IMR-90 (cell line): ENCODE results near the gene FSTL1. TPM values are rescaled to one million over a fixed set of nuclear protein-coding genes. Genes with fewer than 3 reads are reported as not detected.
A peak's percentile ranks its signal among the peaks of the same experiment; 100 is the strongest.

ENCODE experiments used
- ATAC-seq: fragments of 200-7000 bp; cut with Tn5 transposase; 2 replicates; pipeline ENCODE4 v1.9.1; 2020; ENCODE audit warnings: low read depth, mild to moderate bottlenecking, moderate library complexity
- BruUV-seq: library from RNA; stranded (reverse); fragments of 400-500 nt; replicated peaks from 2 replicates; lab custom pipeline; 2021; lab: Mats Ljungman, UMichigan
- CTCF ChIA-PET: fragments of 300-600 bp; formaldehyde crosslinking; extraction: SDS; loops from one replicate; lab custom pipeline; 2021; ENCODE audit warnings: antibody characterized with exemption; lab: Yijun Ruan, JAX
- POLR2A ChIA-PET: fragments of 300-600 bp; sonication (Branson Sonifier 250); formaldehyde crosslinking; loops from one replicate; lab custom pipeline; 2022; ENCODE audit warnings: antibody characterized with exemption; ENCODE audit not compliant: unreplicated experiment; lab: Charles Lee
- DNase-seq: peaks from one replicate; pipeline ENCODE4 v3.0.0; 2013
- H2AFZ ChIP-seq: replicated peaks from 2 replicates; pipeline ENCODE3; 2013; ENCODE audit warnings: low read length, mild to moderate bottlenecking; ENCODE audit not compliant: poor library complexity
- H2AK5ac ChIP-seq: 2 replicates; pipeline ENCODE4 v1.6.1; 2013; ENCODE audit warnings: low read depth, low read length, inconsistent platforms
- H2AK9ac ChIP-seq: replicated peaks from 2 replicates; pipeline ENCODE3; 2013; ENCODE audit warnings: mild to moderate bottlenecking, low read depth, low read length, moderate library complexity; ENCODE audit not compliant: poor library complexity
- H2BK120ac ChIP-seq: 2 replicates; pipeline ENCODE4 v1.6.1; 2013; ENCODE audit warnings: low read depth, low read length, inconsistent platforms
- H2BK15ac ChIP-seq: 3 replicates; pipeline ENCODE4 v1.6.1; 2013; ENCODE audit warnings: low read depth, low read length, inconsistent platforms
- H2BK20ac ChIP-seq: 2 replicates; pipeline ENCODE4 v1.6.1; 2013; ENCODE audit warnings: low read depth, mild to moderate bottlenecking, inconsistent platforms, low read length, moderate library complexity
- H2BK5ac ChIP-seq: 2 replicates; pipeline ENCODE4 v1.6.1; 2013; ENCODE audit warnings: mild to moderate bottlenecking, low read depth, low read length, inconsistent platforms; ENCODE audit not compliant: poor library complexity, severe bottlenecking
- H3K14ac ChIP-seq: replicated peaks from 2 replicates; pipeline ENCODE4 v1.6.1; 2013; ENCODE audit warnings: low read depth, low read length, inconsistent platforms
- H3K18ac ChIP-seq: 2 replicates; pipeline ENCODE4 v1.6.1; 2013; ENCODE audit warnings: low read depth, low read length, control low read depth
- H3K23ac ChIP-seq: 2 replicates; pipeline ENCODE4 v1.6.1; 2013; ENCODE audit warnings: low read depth, low read length, inconsistent platforms
- H3K27ac ChIP-seq: 2 replicates; pipeline ENCODE4 v1.5.1; 2013; ENCODE audit warnings: mild to moderate bottlenecking, control low read depth, low read length; ENCODE audit not compliant: insufficient read depth
- H3K27me3 ChIP-seq: 2 replicates; pipeline ENCODE4 v1.6.1; 2013; ENCODE audit warnings: low read length; ENCODE audit not compliant: control insufficient read depth, insufficient read depth
- H3K36me3 ChIP-seq: 2 replicates; pipeline ENCODE4 v1.6.1; 2013; ENCODE audit warnings: low read length, mixed read lengths; ENCODE audit not compliant: control insufficient read depth, insufficient read depth
- H3K4ac ChIP-seq: 2 replicates; pipeline ENCODE4 v1.6.1; 2013; ENCODE audit warnings: low read depth, low read length, inconsistent platforms
- H3K4me1 ChIP-seq: 2 replicates; pipeline ENCODE4 v1.6.1; 2013; ENCODE audit warnings: low read length, mixed read lengths; ENCODE audit not compliant: control insufficient read depth, insufficient read depth
- H3K4me2 ChIP-seq: 2 replicates; pipeline ENCODE4 v1.6.1; 2013; ENCODE audit warnings: low read depth, mild to moderate bottlenecking, control low read depth, low read length, moderate library complexity
- H3K4me3 ChIP-seq: 2 replicates; pipeline ENCODE4 v1.5.1; 2013; ENCODE audit warnings: low read depth, mild to moderate bottlenecking, control low read depth, low read length, moderate library complexity; ENCODE audit not compliant: insufficient read depth
- H3K56ac ChIP-seq: 2 replicates; pipeline ENCODE4 v1.6.1; 2013; ENCODE audit warnings: low read length, inconsistent platforms; ENCODE audit not compliant: insufficient read depth; ENCODE audit errors: extremely low read depth
- H3K79me1 ChIP-seq, 2 experiments: 2 replicates each; pipeline ENCODE4 v1.6.1; 2013; ENCODE audit warnings: low read length in 2 of 2, inconsistent platforms in 1 of 2, low read depth in 1 of 2
- H3K9ac ChIP-seq: 2 replicates; pipeline ENCODE4 v1.6.1; 2013; ENCODE audit warnings: low read depth, low read length, control low read depth
- H3K9me1 ChIP-seq: 2 replicates; pipeline ENCODE4 v1.6.1; 2013; ENCODE audit warnings: low read length, inconsistent platforms; ENCODE audit not compliant: insufficient read depth
- H3K9me3 ChIP-seq: 2 replicates; pipeline ENCODE4 v1.6.1; 2013; ENCODE audit warnings: low read length; ENCODE audit not compliant: control insufficient read depth, insufficient read depth
- H4K20me1 ChIP-seq: 2 replicates; pipeline ENCODE4 v1.6.1; 2013; ENCODE audit warnings: low read length, inconsistent platforms; ENCODE audit not compliant: insufficient read depth
- H4K5ac ChIP-seq: 2 replicates; pipeline ENCODE4 v1.6.1; 2013; ENCODE audit warnings: mild to moderate bottlenecking, low read depth, low read length, control low read depth
- H4K8ac ChIP-seq, 2 experiments: 2 replicates each; pipeline ENCODE4 v1.6.1; 2013; ENCODE audit warnings: low read depth in 2 of 2, low read length in 2 of 2, control low read depth in 1 of 2, inconsistent platforms in 1 of 2
- H4K91ac ChIP-seq: 2 replicates; pipeline ENCODE4 v1.6.1; 2013; ENCODE audit warnings: low read depth, low read length, inconsistent platforms; ENCODE audit not compliant: insufficient read depth
- CEBPB ChIP-seq: IDR thresholded peaks from 2 replicates; pipeline ENCODE4 v1.6.1; 2012; ENCODE audit warnings: low read depth, low read length, improper control_type of control experiment
- CHD1 ChIP-seq: IDR thresholded peaks from 2 replicates; pipeline ENCODE4 v1.6.1; 2012; ENCODE audit warnings: low read depth, low read length, improper control_type of control experiment
- CTCF ChIP-seq: conservative IDR thresholded peaks from 2 replicates; pipeline ENCODE4 v1.5.1; 2012; ENCODE audit warnings: mild to moderate bottlenecking, low read depth, low read length, improper control_type of control experiment
- ELK1 ChIP-seq: fragments of 150-350 bp; IDR thresholded peaks from 2 replicates; pipeline ENCODE4 v1.6.1; 2016; ENCODE audit warnings: low read depth, mild to moderate bottlenecking, low read length, moderate library complexity, borderline replicate concordance
- FOS ChIP-seq: fragments of 150-350 bp; IDR thresholded peaks from 2 replicates; pipeline ENCODE4 v1.6.1; 2016; ENCODE audit warnings: low read depth, low read length
- MAFK ChIP-seq: IDR thresholded peaks from 2 replicates; pipeline ENCODE4 v1.6.1; 2012; ENCODE audit warnings: low read depth, low read length, improper control_type of control experiment
- MAZ ChIP-seq: IDR thresholded peaks from 2 replicates; pipeline ENCODE4 v1.6.1; 2012; ENCODE audit warnings: low read depth, mild to moderate bottlenecking, low read length, improper control_type of control experiment, moderate library complexity, borderline replicate concordance
- MXI1 ChIP-seq: IDR thresholded peaks from 2 replicates; pipeline ENCODE4 v1.6.1; 2012; ENCODE audit warnings: low read depth, mild to moderate bottlenecking, low read length, moderate library complexity, borderline replicate concordance
- NFE2L2 ChIP-seq: fragments of 150-350 bp; IDR thresholded peaks from 2 replicates; pipeline ENCODE4 v1.6.1; 2016; ENCODE audit warnings: low read depth, mild to moderate bottlenecking, low read length
- POLR2A ChIP-seq: IDR thresholded peaks from 2 replicates; pipeline ENCODE4 v1.6.1; 2012; ENCODE audit warnings: mild to moderate bottlenecking, low read depth, low read length
- RAD21 ChIP-seq: IDR thresholded peaks from 2 replicates; pipeline ENCODE4 v1.6.1; 2012; ENCODE audit warnings: low read length, improper control_type of control experiment
- RCOR1 ChIP-seq: IDR thresholded peaks from 2 replicates; pipeline ENCODE4 v1.6.1; 2012; ENCODE audit warnings: mild to moderate bottlenecking, low read length, improper control_type of control experiment; ENCODE audit not compliant: insufficient replicate concordance
- RFX5 ChIP-seq: IDR thresholded peaks from 2 replicates; pipeline ENCODE4 v1.8.0; 2012; ENCODE audit warnings: low read depth, mild to moderate bottlenecking, low read length, moderate library complexity
- SMC3 ChIP-seq: fragments of 150-350 bp; IDR thresholded peaks from 2 replicates; pipeline ENCODE4 v1.6.1; 2016; ENCODE audit warnings: low read depth, mild to moderate bottlenecking, antibody characterized with exemption, low read length, moderate library complexity
- WGBS, 2 experiments: methylation state at CpG; one replicate each; pipeline versions ENCODE4 v1.1.5 to v1.1.7; 2013; ENCODE audit warnings: missing lambda C conversion rate in 2 of 2; ENCODE audit not compliant: insufficient read length in 1 of 2; ENCODE audit errors: extremely low coverage in 2 of 2; 5-methylcytosine and 5-hydroxymethylcytosine counted together
- dilution Hi-C: fragments of 300-500 bp; cut with HindIII; formaldehyde crosslinking; loops from one replicate; pipeline ENCODE4 v1.14.3; 2018; ENCODE audit warnings: low sequenced_read_pairs; ENCODE audit not compliant: unreplicated experiment
- in situ Hi-C: fragments of 300-500 bp; cut with MboI; formaldehyde crosslinking; loops from 3 replicates; pipeline ENCODE4 v1.14.3; 2019; ENCODE audit warnings: low sequenced_read_pairs, inconsistent platforms, mixed read lengths
- intact Hi-C: fragments of 100-400 bp; cut with micrococcal nuclease; formaldehyde crosslinking; loops from 2 replicates; pipeline ENCODE4 v1.10.0; 2022
- polyA plus RNA-seq, 3 experiments: library from polyadenylated mRNA; depleted of rRNA; stranded (reverse); fragments of >200 nt; gene quantifications; 2 replicates each; pipeline ENCODE4 v1.2.3, GENCODE V29; 2012; ENCODE audit warnings: low replicate concordance in 1 of 3
- total RNA-seq: library from RNA; depleted of rRNA; stranded (reverse); fragments of >200 nt; gene quantifications from 2 replicates; pipeline ENCODE4 v1.2.3, GENCODE V29; 2012

FSTL1 gene
- total and polyA plus RNA-seq, 2 of the 4 experiments (the other 2 are of a cell fraction): 864 to 1,642 TPM

- TF ChIP-seq MAFK: no peak
Measured at GRCh38 chr3:120407508-120408287, 43.1 kb downstream of the FSTL1 start (continued).

- Histone ChIP-seq H3K4me3 (no peak overlapping the region), H2BK20ac (no peak overlapping the region), H4K91ac (no peak overlapping the region), H3K23ac (no peak overlapping the region), H4K20me1 (0 out of 2 replicates have a peak, but pooled peaks cover 6% of the 10 kb centered on the region), H4K5ac (no peak overlapping the region), H3K56ac (no peak overlapping the region), H3K9ac (no peak overlapping the region), H2BK15ac (no peak overlapping the region), H4K8ac (no peak overlapping the region), H2AK5ac (no peak overlapping the region), H3K4me2 (no peak overlapping the region), H3K14ac (no peak overlapping the region), H3K9me3 (no peaks in the 10 kb centered on the region), H2BK120ac (no peak overlapping the region), H3K79me1 (peaks cover 25 to 65% of the 10 kb centered on the region in 2 experiments), H3K4me1 (peaks cover 2% of the 10 kb centered on the region; the same call in 1 of the 2 replicates), H3K18ac (no peak overlapping the region), H3K27ac (no peak overlapping the region), H3K4ac (no peak overlapping the region), H3K9me1 (peaks cover 14% of the 10 kb centered on the region), H3K27me3 (no peaks in the 10 kb centered on the region), H2AK9ac (no peak overlapping the region), H2BK5ac (no peak overlapping the region), H2AFZ (no peak overlapping the region), H3K36me3 (peaks cover 79% of the 10 kb centered on the region)
- dilution Hi-C loops: no loop called here
- ChIA-PET CTCF (interaction anchor here (1.5 kb wide), 1 partner anchor 12 kb away, joined by 4 read pairs; no protein-coding TSS in a partner anchor), POLR2A (no interaction called here)
- 100% methylated on average over 1 of the region's 3 CpGs; no CpG with 5 or more reads in 1 of the 2 experiments for WGBS, 2 experiments
- BruUV-seq: no TSS peak
- ATAC-seq: peak; percentile 46; the same call in 1 of the 2 replicates
- DNase-seq: peak; percentile 25
- in situ Hi-C loops: loop anchor here (5.0 kb wide), 1 partner anchor 163 kb away; no protein-coding TSS in a partner anchor
- intact Hi-C loops: loop anchor here (1.0 kb wide), 1 partner anchor 42 kb away; no protein-coding TSS in a partner anchor
- no peak for TF ChIP-seq RAD21
- TF ChIP-seq POLR2A: no peak
- no peak for TF ChIP-seq CEBPB
- TF ChIP-seq MAZ: no peak
- TF ChIP-seq RFX5: no peak
- TF ChIP-seq CTCF: no peak
- no peak for TF ChIP-seq MXI1
- no peak for TF ChIP-seq MAFK
- TF ChIP-seq ELK1: no peak
- no peak for TF ChIP-seq CHD1
- no peak for TF ChIP-seq RCOR1
- no peak for TF ChIP-seq FOS
- TF ChIP-seq NFE2L2: no peak
- no peak for TF ChIP-seq SMC3
Measured at GRCh38 chr3:120404876-120405275, 45.9 kb downstream of the FSTL1 start.
